DMS53 treated with DMSO at 0.1 percent for 48 hours (cell line): Measurements from ENCODE around the gene RRP36.
"Not testable (repeated sequence)": the region's sequence is repeated elsewhere in the genome, so short reads cannot be mapped to it uniquely, and the experiment has no call there.

Experiments
- DNase-seq: peaks from one replicate; lab custom pipeline; 2025; ENCODE audit not compliant: unreplicated experiment; lab: John Stamatoyannopoulos, UW

Gene RRP36

GRCh38 chr6:43021270-43022047 is at the start of gene RRP36:
Gene RRP36, plus strand, starts transcription at chr6:43021623. Its CDS starts 32 bp downstream, at chr6:43021655.
- DNase-seq = peak; percentile 60

- no peak for DNase-seq
Measured at GRCh38 chr6:42971746-42972327, 49.6 kb upstream of the RRP36 start.

GRCh38 chr6:42973926-42974325 is 47.5 kb upstream of the RRP36 start:
- no peak for DNase-seq

- DNase-seq = no peak
Measured at GRCh38 chr6:42974919-42975505, 46.4 kb upstream of the RRP36 start.

- DNase-seq = no peak
Measured at GRCh38 chr6:42978487-42978838, 43.0 kb upstream of the RRP36 start.

- peak; percentile 70 for DNase-seq
Measured at GRCh38 chr6:42978839-42979522, 42.4 kb upstream of the RRP36 start, which contains the start of gene PEX6. Gene PEX6, minus strand, starts transcription at chr6:42979181. Its CDS starts 31 bp downstream, at chr6:42979150.

- peak; percentile 70 for DNase-seq
Measured at GRCh38 chr6:42979523-42980177, 41.8 kb upstream of the RRP36 start.

GRCh38 chr6:42981836-42982235 is 39.6 kb upstream of the RRP36 start:
- DNase-seq = no peak

GRCh38 chr6:42984001-42984923 is 37.2 kb upstream of the RRP36 start, which contains the start of gene PPP2R5D:
Gene PPP2R5D, plus strand, starts transcription at chr6:42984570. Its CDS starts 108 bp downstream, at chr6:42984678.
- peak; percentile 99 for DNase-seq

- DNase-seq = no peak
Measured at GRCh38 chr6:42984924-42985475, 36.4 kb upstream of the RRP36 start.

- DNase-seq = no peak
Measured at GRCh38 chr6:42987533-42988451, 33.6 kb upstream of the RRP36 start.

GRCh38 chr6:42988486-42989020 is 32.9 kb upstream of the RRP36 start:
- DNase-seq = no peak

GRCh38 chr6:42989923-42990322 is 31.5 kb upstream of the RRP36 start:
- no peak for DNase-seq

- no peak for DNase-seq
Measured at GRCh38 chr6:42993445-42993844, 28.0 kb upstream of the RRP36 start.

- DNase-seq = no peak
Measured at GRCh38 chr6:42996513-42996912, 24.9 kb upstream of the RRP36 start.

GRCh38 chr6:42998205-42998604 is 23.2 kb upstream of the RRP36 start:
- not testable (repeated sequence) for DNase-seq

- no peak for DNase-seq
Measured at GRCh38 chr6:43001843-43002242, 19.6 kb upstream of the RRP36 start.

- DNase-seq = no peak
Measured at GRCh38 chr6:43005844-43006243, 15.6 kb upstream of the RRP36 start.
